HCT116 (cell line): Measurements from ENCODE around the gene PFDN2. TPM values are rescaled to one million over a fixed set of nuclear protein-coding genes. Genes with fewer than 3 reads are reported as not detected.

Source experiments
- ATAC-seq: fragments of 200-7000 bp; cut with Tn5 transposase; 2 replicates; pipeline ENCODE4 v1.9.1; 2020; ENCODE audit warnings: mild to moderate bottlenecking, moderate library complexity
- BruUV-seq: library from RNA; stranded (reverse); fragments of 400-500 nt; replicated peaks from 2 replicates; lab custom pipeline; 2021; lab: Mats Ljungman, UMichigan
- CTCF ChIA-PET: fragments of 300-600 bp; sonication (Branson Sonifier 250); formaldehyde crosslinking; loops from one replicate; lab custom pipeline; 2021; ENCODE audit warnings: antibody characterized with exemption; lab: Charles Lee
- POLR2A ChIA-PET: fragments of 300-600, 350-600 bp; sonication (Branson Sonifier 250); formaldehyde crosslinking; loops from one replicate; lab custom pipeline; 2021; ENCODE audit warnings: antibody characterized with exemption; lab: Charles Lee
- RAD21 ChIA-PET, 2 experiments: fragments of 300-600 bp; sonication (Branson Sonifier 250); formaldehyde crosslinking; loops; one replicate each; lab custom pipeline; 2023; ENCODE audit warnings: low total read pairs in 2 of 2; ENCODE audit not compliant: uncharacterized antibody in 2 of 2, unreplicated experiment in 2 of 2, low non-redundant PET in 1 of 2; lab: Charles Lee
- DNase-seq: peaks from one replicate; pipeline ENCODE4 v3.0.0-alpha.2; 2010; ENCODE audit warnings: low read depth, low spot score
- H2AFZ ChIP-seq: fragments of 200-600 bp; shearing (Covaris generic), sonication (generic); 2 replicates; pipeline ENCODE4 v1.6.1; 2017; ENCODE audit warnings: low read depth, mixed run types, mixed read lengths, antibody characterized with exemption, low read length; ENCODE audit not compliant: poor library complexity, severe bottlenecking
- H3K27ac ChIP-seq: 2 replicates; pipeline ENCODE4 v1.5.1; 2012; ENCODE audit warnings: low read depth, low read length
- H3K27me3 ChIP-seq: fragments of 200-600 bp; sonication (generic); 2 replicates; pipeline ENCODE4 v1.6.1; 2016; ENCODE audit warnings: mixed run types, low read length, mixed read lengths; ENCODE audit not compliant: insufficient read depth
- H3K36me3 ChIP-seq, 2 experiments: fragments of 200-500 bp in 1 of 2; fragments of 200-600 bp in 1 of 2; sonication (Bioruptor generic) in 1 of 2; sonication (generic) in 1 of 2; 2 replicates each; pipeline versions ENCODE4 v1.5.1 to v1.6.1; 2014 to 2016; ENCODE audit warnings: low read length in 2 of 2, inconsistent platforms in 1 of 2, mixed read lengths in 1 of 2, mixed run types in 1 of 2; ENCODE audit not compliant: insufficient read depth in 2 of 2, control insufficient read depth in 1 of 2
- H3K4me1 ChIP-seq, 2 experiments: fragments of 200-600 bp in 1 of 2; sonication (generic) in 1 of 2; 2 replicates each; pipeline versions ENCODE4 v1.5.1 to v1.6.1; 2012 to 2017; ENCODE audit warnings: low read length in 2 of 2, inconsistent platforms in 1 of 2, mild to moderate bottlenecking in 1 of 2, mixed read lengths in 1 of 2, mixed run types in 1 of 2, moderate library complexity in 1 of 2; ENCODE audit not compliant: insufficient read depth in 2 of 2, control insufficient read depth in 1 of 2
- H3K4me2 ChIP-seq: fragments of 200-600 bp; sonication (generic); 2 replicates; pipeline ENCODE4 v1.6.1; 2017; ENCODE audit warnings: mixed run types, low read length, mixed read lengths
- H3K4me3 ChIP-seq, 2 experiments: fragments of 200-600 bp in 1 of 2; sonication (generic) in 1 of 2; replicated peaks in 1 of 2; 2 replicates each; pipeline ENCODE4 v1.5.1; 2011 to 2016; ENCODE audit warnings: low read length in 2 of 2, control low read depth in 1 of 2, low read depth in 1 of 2, mild to moderate bottlenecking in 1 of 2, mixed read lengths in 1 of 2, mixed run types in 1 of 2
- H3K79me2 ChIP-seq: fragments of 200-600 bp; sonication (generic); 2 replicates; pipeline ENCODE4 v1.6.1; 2017; ENCODE audit warnings: mild to moderate bottlenecking, mixed run types, low read length, moderate library complexity, mixed read lengths; ENCODE audit not compliant: insufficient read depth
- H3K9ac ChIP-seq: fragments of 200-600 bp; sonication (generic); 2 replicates; pipeline ENCODE4 v1.6.1; 2016; ENCODE audit warnings: low read length, mixed read lengths
- H3K9me2 ChIP-seq: fragments of 200-600 bp; sonication (generic), shearing (Covaris generic); 2 replicates; pipeline ENCODE4 v1.6.1; 2017; ENCODE audit warnings: mixed run types, mild to moderate bottlenecking, moderate library complexity; ENCODE audit not compliant: insufficient read depth
- H3K9me3 ChIP-seq, 2 experiments: fragments of 200-500 bp in 1 of 2; fragments of 200-600 bp in 1 of 2; sonication (Bioruptor generic) in 1 of 2; sonication (generic) in 1 of 2; 2 replicates each; pipeline ENCODE4 v1.6.1; 2014 to 2017; ENCODE audit warnings: low read length in 2 of 2, mixed read lengths in 2 of 2, inconsistent platforms in 1 of 2, low read depth in 1 of 2, mild to moderate bottlenecking in 1 of 2, mixed run types in 1 of 2, moderate library complexity in 1 of 2; ENCODE audit not compliant: control insufficient read depth in 1 of 2, insufficient read depth in 1 of 2
- H4K20me1 ChIP-seq: fragments of 200-600 bp; sonication (generic), shearing (Covaris generic); 2 replicates; pipeline ENCODE4 v1.6.1; 2017; ENCODE audit warnings: mixed run types, mild to moderate bottlenecking, moderate library complexity; ENCODE audit not compliant: insufficient read depth
- CBX3 ChIP-seq: IDR thresholded peaks from 2 replicates; pipeline ENCODE4 v1.6.1; 2012; ENCODE audit warnings: low read depth
- ELF1 ChIP-seq: IDR thresholded peaks from 2 replicates; pipeline ENCODE4 v1.6.1; 2012; ENCODE audit warnings: low read depth, borderline replicate concordance
- EZH2 ChIP-seq: fragments of 200-600 bp; sonication (generic); IDR thresholded peaks from 2 replicates; pipeline ENCODE4 v1.6.1; 2017; ENCODE audit warnings: antibody characterized with exemption, mixed run types
- FOSL1 ChIP-seq: IDR thresholded peaks from 2 replicates; pipeline ENCODE4 v1.6.1; 2012; ENCODE audit warnings: low read depth
- POLR2A ChIP-seq: IDR thresholded peaks from 2 replicates; pipeline ENCODE4 v1.7.0; 2011; ENCODE audit warnings: borderline replicate concordance; ENCODE audit not compliant: insufficient read depth, insufficient read length; ENCODE audit errors: extremely low read depth
- RAD21 ChIP-seq: IDR thresholded peaks from 2 replicates; pipeline ENCODE4 v1.6.1; 2012; ENCODE audit warnings: low read depth, mild to moderate bottlenecking
- SP1 ChIP-seq: IDR thresholded peaks from 2 replicates; pipeline ENCODE4 v1.6.1; 2012; ENCODE audit warnings: low read depth
- SRF ChIP-seq: IDR thresholded peaks from 2 replicates; pipeline ENCODE4 v1.6.1; 2012; ENCODE audit warnings: low read depth
- TCF7L2 ChIP-seq: IDR thresholded peaks from 2 replicates; pipeline ENCODE4 v1.7.0; 2011; ENCODE audit warnings: borderline replicate concordance, inconsistent platforms; ENCODE audit not compliant: insufficient read depth, insufficient read length; ENCODE audit errors: extremely low read depth
- YY1 ChIP-seq: IDR thresholded peaks from 2 replicates; pipeline ENCODE4 v1.6.1; 2011; ENCODE audit warnings: low read length, low read depth, moderate library complexity, mild to moderate bottlenecking; ENCODE audit not compliant: insufficient replicate concordance; ENCODE audit errors: extremely low read depth
- ZNF274 ChIP-seq: fragments of 200-500 bp; sonication (Bioruptor generic); IDR thresholded peaks from 2 replicates; pipeline ENCODE4 v1.6.1; 2014; ENCODE audit warnings: mild to moderate bottlenecking, low read depth, low read length, inconsistent platforms
- intact Hi-C: fragments of 100-400 bp; cut with micrococcal nuclease; formaldehyde crosslinking; loops from 2 replicates; pipeline ENCODE4 v1.10.0; 2022
- total RNA-seq: library from RNA; stranded (reverse); gene quantifications from one replicate; pipeline ENCODE4 v1.2.1, GENCODE V29; 2021; ENCODE audit not compliant: unreplicated experiment
- TF ChIP-seq, protein P1 (sequence below): IDR thresholded peaks from 2 replicates; pipeline ENCODE4 v1.6.1; 2012
- TF ChIP-seq, protein P2 (sequence below): IDR thresholded peaks from 2 replicates; pipeline ENCODE4 v1.6.1; 2012
- TF ChIP-seq, protein P3 (sequence below): IDR thresholded peaks from 2 replicates; pipeline ENCODE4 v1.6.1; 2012; ENCODE audit warnings: low read depth
- TF ChIP-seq, protein P4 (sequence below): IDR thresholded peaks from 2 replicates; pipeline ENCODE4 v1.6.1; 2011; ENCODE audit warnings: mild to moderate bottlenecking, low read length, moderate library complexity; ENCODE audit not compliant: insufficient replicate concordance; ENCODE audit errors: extremely low read depth

PFDN2 gene
- total RNA-seq, 1 experiment from 2014 or later: 179 TPM

DNA sequence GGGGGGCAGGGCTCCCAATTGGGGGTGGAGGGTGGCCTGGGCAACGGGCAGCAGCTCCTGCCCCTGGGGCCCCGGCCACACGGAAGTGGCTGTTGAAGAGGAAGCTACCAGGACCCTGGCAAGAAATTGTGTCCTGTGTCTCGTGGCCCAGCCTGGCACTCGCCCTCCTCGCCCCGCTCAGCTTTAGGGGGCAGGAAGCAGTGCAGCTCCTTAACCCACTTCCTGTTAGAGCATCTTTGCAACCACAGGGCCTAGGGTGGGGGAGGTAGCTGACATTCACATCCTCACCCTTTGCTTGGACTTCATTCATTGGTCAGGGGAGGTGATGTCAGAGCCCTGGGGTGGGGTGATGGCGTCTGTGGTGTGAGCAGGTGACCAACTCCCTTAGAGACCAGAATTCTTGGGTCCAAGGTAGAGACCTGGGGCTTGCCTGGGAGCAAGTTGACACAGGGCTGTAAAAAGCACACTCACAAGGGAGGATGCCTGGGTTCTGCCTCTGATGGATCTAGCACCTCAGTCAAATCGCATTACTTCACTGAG lies 48.0 kb downstream of the PFDN2 start, which contains the start of gene ARHGAP30:
TSS of gene ARHGAP30 (minus strand) at position 161 of the 540 bp plus-strand sequence. CDS start 267 bp downstream, outside the sequence.
- Histone ChIP-seq H3K79me2 (no peaks in the 10 kb centered on the region), H3K27me3 (no peaks in the 10 kb centered on the region), H3K27ac (no peak within 1 kb of the TSS), H3K4me1 (peaks cover 0 to 34% of the 10 kb centered on the region in 2 experiments; a peak in 2 of 4 replicates), H4K20me1 (no peaks in the 10 kb centered on the region), H3K4me3 (no peak within 1 kb of the TSS), H3K4me2 (no peak within 1 kb of the TSS), H3K9me3 (no peaks in the 10 kb centered on the region), H3K36me3 (no peaks in the 10 kb centered on the region), H3K9me2 (no peaks in the 10 kb centered on the region), H2AFZ (no peak within 1 kb of the TSS), H3K9ac (no peak within 1 kb of the TSS)
- CTCF ChIA-PET: interaction anchor here (3.1 kb wide), 1 partner anchor 28 kb away, joined by 25 read pairs; the partner anchor contains the start of gene KLHDC9
- POLR2A ChIA-PET: no interaction called here
- ATAC-seq: no peak
- TF ChIP-seq TCF7L2: no peak
- TF ChIP-seq, protein P1, sequence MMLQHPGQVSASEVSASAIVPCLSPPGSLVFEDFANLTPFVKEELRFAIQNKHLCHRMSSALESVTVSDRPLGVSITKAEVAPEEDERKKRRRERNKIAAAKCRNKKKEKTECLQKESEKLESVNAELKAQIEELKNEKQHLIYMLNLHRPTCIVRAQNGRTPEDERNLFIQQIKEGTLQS: no peak
- no peak for TF ChIP-seq YY1
- no peak for TF ChIP-seq SP1
- TF ChIP-seq CBX3: no peak
- TF ChIP-seq FOSL1: no peak
- no peak for TF ChIP-seq ZNF274
- TF ChIP-seq RAD21: no peak
- no peak for TF ChIP-seq POLR2A
- no peak for TF ChIP-seq ELF1
- BruUV-seq: no TSS peak
- RAD21 ChIA-PET: no interaction called here
- intact Hi-C loops: no loop called here
- no peak for DNase-seq

DNA sequence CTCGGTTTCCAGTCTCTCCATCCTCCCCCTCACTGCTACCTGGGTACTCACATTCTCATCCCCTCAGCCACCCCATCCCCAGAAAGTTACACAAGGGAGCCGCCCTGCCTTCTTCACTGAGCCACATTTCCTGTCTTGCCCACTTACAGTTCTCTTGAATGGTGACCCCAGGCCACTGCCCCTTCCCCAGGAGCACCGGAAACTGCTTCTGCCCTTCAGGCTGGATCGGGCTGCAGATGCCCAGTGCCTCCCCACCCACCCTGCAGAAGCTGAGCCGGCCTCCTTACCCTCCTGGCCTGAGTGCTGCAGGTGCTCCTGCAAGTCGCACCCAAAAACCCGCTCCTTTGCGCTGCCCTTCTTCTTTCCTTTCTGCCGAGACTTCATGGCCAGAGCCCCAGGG lies 48.6 kb downstream of the PFDN2 start:
- DNase-seq (no peak), ATAC-seq (no peak)
- Histone ChIP-seq H3K9me2 (no peaks in the 10 kb centered on the region), H3K36me3 (no peaks in the 10 kb centered on the region), H3K9ac (no peak overlapping the region), H4K20me1 (no peaks in the 10 kb centered on the region), H3K4me1 (peaks cover 0 to 29% of the 10 kb centered on the region in 2 experiments; a peak in 2 of 4 replicates), H3K27me3 (no peaks in the 10 kb centered on the region), H3K27ac (no peak overlapping the region), H3K79me2 (no peaks in the 10 kb centered on the region), H2AFZ (no peak overlapping the region), H3K4me2 (no peak overlapping the region), H3K9me3 (no peaks in the 10 kb centered on the region), H3K4me3 (no peak overlapping the region)
- CTCF ChIA-PET: no interaction called here
- POLR2A ChIA-PET: no interaction called here
- BruUV-seq: no TSS peak
- intact Hi-C loops: no loop called here
- RAD21 ChIA-PET: no interaction called here
- TF ChIP-seq SRF: no peak
- TF ChIP-seq, protein P2, sequence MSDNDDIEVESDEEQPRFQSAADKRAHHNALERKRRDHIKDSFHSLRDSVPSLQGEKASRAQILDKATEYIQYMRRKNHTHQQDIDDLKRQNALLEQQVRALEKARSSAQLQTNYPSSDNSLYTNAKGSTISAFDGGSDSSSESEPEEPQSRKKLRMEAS: no peak
- TF ChIP-seq, protein P3, sequence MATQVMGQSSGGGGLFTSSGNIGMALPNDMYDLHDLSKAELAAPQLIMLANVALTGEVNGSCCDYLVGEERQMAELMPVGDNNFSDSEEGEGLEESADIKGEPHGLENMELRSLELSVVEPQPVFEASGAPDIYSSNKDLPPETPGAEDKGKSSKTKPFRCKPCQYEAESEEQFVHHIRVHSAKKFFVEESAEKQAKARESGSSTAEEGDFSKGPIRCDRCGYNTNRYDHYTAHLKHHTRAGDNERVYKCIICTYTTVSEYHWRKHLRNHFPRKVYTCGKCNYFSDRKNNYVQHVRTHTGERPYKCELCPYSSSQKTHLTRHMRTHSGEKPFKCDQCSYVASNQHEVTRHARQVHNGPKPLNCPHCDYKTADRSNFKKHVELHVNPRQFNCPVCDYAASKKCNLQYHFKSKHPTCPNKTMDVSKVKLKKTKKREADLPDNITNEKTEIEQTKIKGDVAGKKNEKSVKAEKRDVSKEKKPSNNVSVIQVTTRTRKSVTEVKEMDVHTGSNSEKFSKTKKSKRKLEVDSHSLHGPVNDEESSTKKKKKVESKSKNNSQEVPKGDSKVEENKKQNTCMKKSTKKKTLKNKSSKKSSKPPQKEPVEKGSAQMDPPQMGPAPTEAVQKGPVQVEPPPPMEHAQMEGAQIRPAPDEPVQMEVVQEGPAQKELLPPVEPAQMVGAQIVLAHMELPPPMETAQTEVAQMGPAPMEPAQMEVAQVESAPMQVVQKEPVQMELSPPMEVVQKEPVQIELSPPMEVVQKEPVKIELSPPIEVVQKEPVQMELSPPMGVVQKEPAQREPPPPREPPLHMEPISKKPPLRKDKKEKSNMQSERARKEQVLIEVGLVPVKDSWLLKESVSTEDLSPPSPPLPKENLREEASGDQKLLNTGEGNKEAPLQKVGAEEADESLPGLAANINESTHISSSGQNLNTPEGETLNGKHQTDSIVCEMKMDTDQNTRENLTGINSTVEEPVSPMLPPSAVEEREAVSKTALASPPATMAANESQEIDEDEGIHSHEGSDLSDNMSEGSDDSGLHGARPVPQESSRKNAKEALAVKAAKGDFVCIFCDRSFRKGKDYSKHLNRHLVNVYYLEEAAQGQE: no peak
- no peak for TF ChIP-seq CBX3
- no peak for TF ChIP-seq EZH2
- TF ChIP-seq, protein P4, sequence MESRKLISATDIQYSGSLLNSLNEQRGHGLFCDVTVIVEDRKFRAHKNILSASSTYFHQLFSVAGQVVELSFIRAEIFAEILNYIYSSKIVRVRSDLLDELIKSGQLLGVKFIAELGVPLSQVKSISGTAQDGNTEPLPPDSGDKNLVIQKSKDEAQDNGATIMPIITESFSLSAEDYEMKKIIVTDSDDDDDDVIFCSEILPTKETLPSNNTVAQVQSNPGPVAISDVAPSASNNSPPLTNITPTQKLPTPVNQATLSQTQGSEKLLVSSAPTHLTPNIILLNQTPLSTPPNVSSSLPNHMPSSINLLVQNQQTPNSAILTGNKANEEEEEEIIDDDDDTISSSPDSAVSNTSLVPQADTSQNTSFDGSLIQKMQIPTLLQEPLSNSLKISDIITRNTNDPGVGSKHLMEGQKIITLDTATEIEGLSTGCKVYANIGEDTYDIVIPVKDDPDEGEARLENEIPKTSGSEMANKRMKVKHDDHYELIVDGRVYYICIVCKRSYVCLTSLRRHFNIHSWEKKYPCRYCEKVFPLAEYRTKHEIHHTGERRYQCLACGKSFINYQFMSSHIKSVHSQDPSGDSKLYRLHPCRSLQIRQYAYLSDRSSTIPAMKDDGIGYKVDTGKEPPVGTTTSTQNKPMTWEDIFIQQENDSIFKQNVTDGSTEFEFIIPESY: no peak
- no peak for TF ChIP-seq YY1
